HEK293 (cell line): ENCODE results near the gene LRRN4CL.

Source experiments
- GLI4 ChIP-seq: fragments of 450-650 bp; formaldehyde crosslinking; IDR thresholded peaks from 2 replicates; pipeline ENCODE4 v1.5.1; 2016; ENCODE audit warnings: missing biosample characterization, missing genetic modification characterization
- HOXA7 ChIP-seq: sonication (generic); formaldehyde crosslinking; IDR thresholded peaks from 2 replicates; pipeline ENCODE4 v1.8.1; 2022; ENCODE audit warnings: missing genetic modification reagents, borderline replicate concordance
- KLF17 ChIP-seq: fragments of 450-650 bp; formaldehyde crosslinking; IDR thresholded peaks from 2 replicates; pipeline ENCODE4 v1.5.1; 2016; ENCODE audit warnings: missing biosample characterization, missing genetic modification characterization
- SP3 ChIP-seq: fragments of 450-650 bp; formaldehyde crosslinking; IDR thresholded peaks from 2 replicates; pipeline ENCODE4 v1.5.1; 2016; ENCODE audit warnings: missing biosample characterization, missing genetic modification characterization
- ZBTB20 ChIP-seq: fragments of 450-650 bp; formaldehyde crosslinking; IDR thresholded peaks from 2 replicates; pipeline ENCODE4 v1.5.1; 2016; ENCODE audit warnings: missing biosample characterization, missing genetic modification characterization
- ZBTB26 ChIP-seq: fragments of 450-650 bp; formaldehyde crosslinking; optimal IDR thresholded peaks from 2 replicates; pipeline ENCODE3; 2016; ENCODE audit warnings: missing biosample characterization, mild to moderate bottlenecking, missing genetic modification characterization
- ZBTB6 ChIP-seq: fragments of 450-650 bp; formaldehyde crosslinking; IDR thresholded peaks from 2 replicates; pipeline ENCODE4 v1.5.1; 2017; ENCODE audit warnings: missing biosample characterization, missing genetic modification characterization
- ZNF10 ChIP-seq: fragments of 450-650 bp; formaldehyde crosslinking; IDR thresholded peaks from 2 replicates; pipeline ENCODE4 v1.5.1; 2017; ENCODE audit warnings: missing biosample characterization, missing genetic modification characterization
- ZNF112 ChIP-seq: fragments of 450-650 bp; formaldehyde crosslinking; IDR thresholded peaks from 2 replicates; pipeline ENCODE4 v1.5.0; 2017; ENCODE audit warnings: missing biosample characterization, missing genetic modification characterization
- ZNF114 ChIP-seq: fragments of 450-650 bp; formaldehyde crosslinking; IDR thresholded peaks from 2 replicates; pipeline ENCODE4 v1.5.0; 2017; ENCODE audit warnings: missing biosample characterization, missing genetic modification characterization
- ZNF157 ChIP-seq: fragments of 450-650 bp; formaldehyde crosslinking; IDR thresholded peaks from 2 replicates; pipeline ENCODE4 v1.5.1; 2016; ENCODE audit warnings: missing biosample characterization, missing genetic modification characterization
- ZNF211 ChIP-seq: fragments of 450-650 bp; formaldehyde crosslinking; IDR thresholded peaks from 2 replicates; pipeline ENCODE4 v1.5.1; 2016; ENCODE audit warnings: low read depth, missing biosample characterization, missing genetic modification characterization
- ZNF221 ChIP-seq: fragments of 450-650 bp; formaldehyde crosslinking; IDR thresholded peaks from 2 replicates; pipeline ENCODE4 v1.5.1; 2017; ENCODE audit warnings: missing biosample characterization, missing genetic modification characterization, borderline replicate concordance
- ZNF266 ChIP-seq: fragments of 450-650 bp; formaldehyde crosslinking; IDR thresholded peaks from 2 replicates; pipeline ENCODE4 v1.5.1; 2016; ENCODE audit warnings: missing biosample characterization, missing genetic modification characterization, low read depth
- ZNF302 ChIP-seq: fragments of 450-650 bp; formaldehyde crosslinking; IDR thresholded peaks from 2 replicates; pipeline ENCODE4 v1.5.1; 2016; ENCODE audit warnings: missing biosample characterization, missing genetic modification characterization, low read depth
- ZNF335 ChIP-seq: fragments of 450-650 bp; formaldehyde crosslinking; conservative IDR thresholded peaks from 2 replicates; pipeline ENCODE4 v1.5.1; 2016; ENCODE audit warnings: missing biosample characterization, missing genetic modification characterization
- ZNF391 ChIP-seq: fragments of 450-650 bp; formaldehyde crosslinking; IDR thresholded peaks from 2 replicates; pipeline ENCODE4 v1.5.1; 2016; ENCODE audit warnings: low read depth, missing biosample characterization, missing genetic modification characterization, borderline replicate concordance
- ZNF423 ChIP-seq: fragments of 450-650 bp; formaldehyde crosslinking; IDR thresholded peaks from 2 replicates; pipeline ENCODE4 v1.5.1; 2016; ENCODE audit warnings: missing biosample characterization, missing genetic modification characterization
- ZNF433 ChIP-seq: fragments of 450-650 bp; formaldehyde crosslinking; IDR thresholded peaks from 2 replicates; pipeline ENCODE4 v1.5.1; 2016; ENCODE audit warnings: missing biosample characterization, missing genetic modification characterization, low read depth
- ZNF544 ChIP-seq: fragments of 450-650 bp; formaldehyde crosslinking; IDR thresholded peaks from 2 replicates; pipeline ENCODE4 v1.5.0; 2017; ENCODE audit warnings: missing biosample characterization, missing genetic modification characterization
- ZNF549 ChIP-seq: fragments of 450-650 bp; IDR thresholded peaks from 2 replicates; pipeline ENCODE4 v1.5.1; 2018; ENCODE audit warnings: missing biosample characterization, missing genetic modification characterization, mild to moderate bottlenecking, inconsistent platforms, moderate library complexity
- ZNF555 ChIP-seq: fragments of 450-650 bp; formaldehyde crosslinking; conservative IDR thresholded peaks from 2 replicates; pipeline ENCODE4 v1.5.1; 2017; ENCODE audit warnings: missing biosample characterization, mild to moderate bottlenecking, missing genetic modification characterization, inconsistent platforms
- ZNF571 ChIP-seq: fragments of 450-650 bp; formaldehyde crosslinking; IDR thresholded peaks from 2 replicates; pipeline ENCODE4 v1.5.0; 2017; ENCODE audit warnings: missing biosample characterization, missing genetic modification characterization
- ZNF623 ChIP-seq: fragments of 450-650 bp; formaldehyde crosslinking; IDR thresholded peaks from 2 replicates; pipeline ENCODE4 v1.5.1; 2016; ENCODE audit warnings: missing biosample characterization, missing genetic modification characterization
- ZNF658 ChIP-seq: fragments of 450-650 bp; formaldehyde crosslinking; IDR thresholded peaks from 2 replicates; pipeline ENCODE4; 2016; ENCODE audit warnings: missing biosample characterization, missing genetic modification characterization
- ZNF670 ChIP-seq: fragments of 450-650 bp; formaldehyde crosslinking; IDR thresholded peaks from 2 replicates; pipeline ENCODE4 v1.5.1; 2016; ENCODE audit warnings: missing biosample characterization, missing genetic modification characterization, low read depth
- ZNF76 ChIP-seq: fragments of 450-650 bp; formaldehyde crosslinking; IDR thresholded peaks from 2 replicates; pipeline ENCODE4; 2016; ENCODE audit warnings: low read depth, missing biosample characterization, missing genetic modification characterization, borderline replicate concordance
- ZNF791 ChIP-seq: fragments of 450-650 bp; formaldehyde crosslinking; IDR thresholded peaks from 2 replicates; pipeline ENCODE4 v1.5.1; 2016; ENCODE audit warnings: missing biosample characterization, missing genetic modification characterization
- ZSCAN16 ChIP-seq: fragments of 450-650 bp; formaldehyde crosslinking; IDR thresholded peaks from 2 replicates; pipeline ENCODE4 v1.5.1; 2016; ENCODE audit warnings: missing biosample characterization, missing genetic modification characterization
- ZSCAN23 ChIP-seq: fragments of 450-650 bp; formaldehyde crosslinking; IDR thresholded peaks from 2 replicates; pipeline ENCODE4 v1.5.1; 2016; ENCODE audit warnings: missing biosample characterization, missing genetic modification characterization
- TF ChIP-seq, protein P1 (sequence below): fragments of 450-650 bp; formaldehyde crosslinking; IDR thresholded peaks from 2 replicates; pipeline ENCODE4 v1.5.1; 2016; ENCODE audit warnings: missing biosample characterization, missing genetic modification characterization
- TF ChIP-seq, protein P2 (sequence below): IDR thresholded peaks from 2 replicates; pipeline ENCODE4 v1.6.1; 2011; ENCODE audit warnings: mild to moderate bottlenecking, low read depth, low read length, borderline replicate concordance
- TF ChIP-seq, protein P3 (sequence below): fragments of 450-650 bp; formaldehyde crosslinking; IDR thresholded peaks from 2 replicates; pipeline ENCODE4 v1.5.1; 2016; ENCODE audit warnings: missing biosample characterization, missing genetic modification characterization

LRRN4CL gene

GRCh38 chr11:62705880-62706849 lies 16.8 kb upstream of the LRRN4CL start (continued):
- TF ChIP-seq ZNF791 (tag by site-specific recombination) (no peak), ZNF658 (tag by site-specific recombination) (no peak), ZSCAN16 (tag by site-specific recombination) (no peak), ZNF623 (tag by site-specific recombination) (no peak), ZBTB6 (tag by site-specific recombination) (no peak), ZNF391 (tag by site-specific recombination) (no peak), ZNF670 (no peak), ZNF221 (tag by site-specific recombination) (no peak), ZBTB20 (tag by site-specific recombination) (no peak), ZNF571 (tag by site-specific recombination) (no peak), SP3 (tag by site-specific recombination) (peak; percentile 86), ZNF335 (no peak; the same call in 1 of the 2 replicates), GLI4 (tag by site-specific recombination) (no peak), ZNF76 (tag by site-specific recombination) (no peak), ZNF555 (tag by site-specific recombination) (no peak), ZNF423 (tag by site-specific recombination) (peak; percentile 32; the same call in 1 of the 2 replicates), ZNF302 (no peak), KLF17 (tag by site-specific recombination) (no peak; the same call in 1 of the 2 replicates), ZNF114 (tag by site-specific recombination) (no peak), ZNF549 (tag by site-specific recombination) (no peak), ZNF433 (tag by site-specific recombination) (no peak), ZNF10 (tag by site-specific recombination) (no peak), ZNF266 (no peak), ZSCAN23 (no peak), ZNF157 (tag by site-specific recombination) (no peak), ZNF544 (tag by site-specific recombination) (no peak), ZNF112 (no peak), HOXA7 (no peak), ZNF211 (tag by site-specific recombination) (no peak), ZBTB26 (peak; percentile 31)
- TF ChIP-seq, protein P1, sequence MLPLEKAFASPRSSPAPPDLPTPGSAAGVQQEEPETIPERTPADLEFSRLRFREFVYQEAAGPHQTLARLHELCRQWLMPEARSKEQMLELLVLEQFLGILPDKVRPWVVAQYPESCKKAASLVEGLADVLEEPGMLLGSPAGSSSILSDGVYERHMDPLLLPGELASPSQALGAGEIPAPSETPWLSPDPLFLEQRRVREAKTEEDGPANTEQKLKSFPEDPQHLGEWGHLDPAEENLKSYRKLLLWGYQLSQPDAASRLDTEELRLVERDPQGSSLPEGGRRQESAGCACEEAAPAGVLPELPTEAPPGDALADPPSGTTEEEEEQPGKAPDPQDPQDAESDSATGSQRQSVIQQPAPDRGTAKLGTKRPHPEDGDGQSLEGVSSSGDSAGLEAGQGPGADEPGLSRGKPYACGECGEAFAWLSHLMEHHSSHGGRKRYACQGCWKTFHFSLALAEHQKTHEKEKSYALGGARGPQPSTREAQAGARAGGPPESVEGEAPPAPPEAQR (tag by site-specific recombination) = no peak
- TF ChIP-seq, protein P2, sequence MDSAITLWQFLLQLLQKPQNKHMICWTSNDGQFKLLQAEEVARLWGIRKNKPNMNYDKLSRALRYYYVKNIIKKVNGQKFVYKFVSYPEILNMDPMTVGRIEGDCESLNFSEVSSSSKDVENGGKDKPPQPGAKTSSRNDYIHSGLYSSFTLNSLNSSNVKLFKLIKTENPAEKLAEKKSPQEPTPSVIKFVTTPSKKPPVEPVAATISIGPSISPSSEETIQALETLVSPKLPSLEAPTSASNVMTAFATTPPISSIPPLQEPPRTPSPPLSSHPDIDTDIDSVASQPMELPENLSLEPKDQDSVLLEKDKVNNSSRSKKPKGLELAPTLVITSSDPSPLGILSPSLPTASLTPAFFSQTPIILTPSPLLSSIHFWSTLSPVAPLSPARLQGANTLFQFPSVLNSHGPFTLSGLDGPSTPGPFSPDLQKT = no peak
- TF ChIP-seq, protein P3, sequence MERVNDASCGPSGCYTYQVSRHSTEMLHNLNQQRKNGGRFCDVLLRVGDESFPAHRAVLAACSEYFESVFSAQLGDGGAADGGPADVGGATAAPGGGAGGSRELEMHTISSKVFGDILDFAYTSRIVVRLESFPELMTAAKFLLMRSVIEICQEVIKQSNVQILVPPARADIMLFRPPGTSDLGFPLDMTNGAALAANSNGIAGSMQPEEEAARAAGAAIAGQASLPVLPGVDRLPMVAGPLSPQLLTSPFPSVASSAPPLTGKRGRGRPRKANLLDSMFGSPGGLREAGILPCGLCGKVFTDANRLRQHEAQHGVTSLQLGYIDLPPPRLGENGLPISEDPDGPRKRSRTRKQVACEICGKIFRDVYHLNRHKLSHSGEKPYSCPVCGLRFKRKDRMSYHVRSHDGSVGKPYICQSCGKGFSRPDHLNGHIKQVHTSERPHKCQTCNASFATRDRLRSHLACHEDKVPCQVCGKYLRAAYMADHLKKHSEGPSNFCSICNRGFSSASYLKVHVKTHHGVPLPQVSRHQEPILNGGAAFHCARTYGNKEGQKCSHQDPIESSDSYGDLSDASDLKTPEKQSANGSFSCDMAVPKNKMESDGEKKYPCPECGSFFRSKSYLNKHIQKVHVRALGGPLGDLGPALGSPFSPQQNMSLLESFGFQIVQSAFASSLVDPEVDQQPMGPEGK (tag by site-specific recombination) = peak; percentile 83
